ENCODE measurements around the gene KLHL29. TPM values are rescaled to one million over a fixed set of nuclear protein-coding genes. Genes with fewer than 3 reads are reported as not detected.

Gene KLHL29
- total and polyA plus RNA-seq, 2 experiments from 2014 or later, result 1.5 to 6.5 TPM

DNA sequence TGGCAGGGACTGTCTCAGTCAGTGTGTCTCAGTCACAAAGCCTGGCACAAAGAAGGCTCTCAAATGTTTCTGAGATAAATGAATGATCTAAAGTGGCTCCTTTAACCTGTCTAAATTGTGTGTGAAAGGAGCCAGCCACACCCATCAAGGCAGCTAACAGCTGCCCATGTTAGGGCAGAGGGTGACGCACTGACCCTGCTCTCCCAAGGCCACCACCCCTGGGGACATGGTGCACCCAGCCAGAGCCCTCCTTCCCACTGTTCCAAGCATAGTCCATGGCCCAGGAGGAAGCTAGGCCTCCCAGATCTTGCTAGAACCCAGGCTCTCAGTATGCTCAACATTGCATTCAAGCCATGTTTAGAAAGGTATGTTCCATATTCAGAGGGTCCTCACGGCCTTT lies 100.3 kb downstream of the KLHL29 start:
- H3K36me3 Mint-ChIP-seq (ENCODE audit: low read depth), result no peaks in the 10 kb centered on the region

More for the DNA sequence above, 100.3 kb downstream of the KLHL29 start:
- no peaks in the 10 kb centered on the region for H3K9me2 ChIP-seq (ENCODE audit: insufficient read depth)
- H3K4me3 ChIP-seq, result no peak overlapping the region
- Mint-ChIP-seq H3K4me1 (peaks cover 25% of the 10 kb centered on the region), H3K27me3 (ENCODE audit: insufficient read depth, low read depth, poor library complexity) (peaks cover 11% of the 10 kb centered on the region), H3K27ac (no peak overlapping the region), H3K9me3 (no peaks in the 10 kb centered on the region), H3K4me3 (no peak overlapping the region)
- no peak overlapping the region for H3K27ac ChIP-seq (ENCODE audit: low read depth)
- no peaks in the 10 kb centered on the region for H3F3A ChIP-seq (replicated peaks; ENCODE audit: low read depth)
- H2AFZ ChIP-seq, result no peak overlapping the region
- TF ChIP-seq ZNF114 (CRISPR knock-in tag; IDR thresholded peaks at IDR 0.05) (no peak), CREB1 (CRISPR knock-in tag; IDR thresholded peaks at IDR 0.05; ENCODE audit: low read depth) (no peak), NANOG (IDR thresholded peaks at IDR 0.05; ENCODE audit: borderline replicate concordance) (no peak), STAT1 (IDR thresholded peaks at IDR 0.05; ENCODE audit: unreplicated experiment) (no peak), CTCF (conservative IDR thresholded peaks at IDR 0.05; ENCODE audit: low read depth in 2 of 2) (no peak), ZNF331 (CRISPR knock-in tag; IDR thresholded peaks at IDR 0.05; ENCODE audit: low read depth) (no peak), EZH2phosphoT487 (IDR thresholded peaks at IDR 0.05; ENCODE audit: unreplicated experiment) (no peak), EZH2 (IDR thresholded peaks at IDR 0.05; ENCODE audit: low read depth, unreplicated experiment) (no peak), POLR2AphosphoS5 (IDR thresholded peaks at IDR 0.05; ENCODE audit: low read depth) (no peak), JUNB (IDR thresholded peaks at IDR 0.05; ENCODE audit: unreplicated experiment) (no peak)
- TF ChIP-seq, protein P1, sequence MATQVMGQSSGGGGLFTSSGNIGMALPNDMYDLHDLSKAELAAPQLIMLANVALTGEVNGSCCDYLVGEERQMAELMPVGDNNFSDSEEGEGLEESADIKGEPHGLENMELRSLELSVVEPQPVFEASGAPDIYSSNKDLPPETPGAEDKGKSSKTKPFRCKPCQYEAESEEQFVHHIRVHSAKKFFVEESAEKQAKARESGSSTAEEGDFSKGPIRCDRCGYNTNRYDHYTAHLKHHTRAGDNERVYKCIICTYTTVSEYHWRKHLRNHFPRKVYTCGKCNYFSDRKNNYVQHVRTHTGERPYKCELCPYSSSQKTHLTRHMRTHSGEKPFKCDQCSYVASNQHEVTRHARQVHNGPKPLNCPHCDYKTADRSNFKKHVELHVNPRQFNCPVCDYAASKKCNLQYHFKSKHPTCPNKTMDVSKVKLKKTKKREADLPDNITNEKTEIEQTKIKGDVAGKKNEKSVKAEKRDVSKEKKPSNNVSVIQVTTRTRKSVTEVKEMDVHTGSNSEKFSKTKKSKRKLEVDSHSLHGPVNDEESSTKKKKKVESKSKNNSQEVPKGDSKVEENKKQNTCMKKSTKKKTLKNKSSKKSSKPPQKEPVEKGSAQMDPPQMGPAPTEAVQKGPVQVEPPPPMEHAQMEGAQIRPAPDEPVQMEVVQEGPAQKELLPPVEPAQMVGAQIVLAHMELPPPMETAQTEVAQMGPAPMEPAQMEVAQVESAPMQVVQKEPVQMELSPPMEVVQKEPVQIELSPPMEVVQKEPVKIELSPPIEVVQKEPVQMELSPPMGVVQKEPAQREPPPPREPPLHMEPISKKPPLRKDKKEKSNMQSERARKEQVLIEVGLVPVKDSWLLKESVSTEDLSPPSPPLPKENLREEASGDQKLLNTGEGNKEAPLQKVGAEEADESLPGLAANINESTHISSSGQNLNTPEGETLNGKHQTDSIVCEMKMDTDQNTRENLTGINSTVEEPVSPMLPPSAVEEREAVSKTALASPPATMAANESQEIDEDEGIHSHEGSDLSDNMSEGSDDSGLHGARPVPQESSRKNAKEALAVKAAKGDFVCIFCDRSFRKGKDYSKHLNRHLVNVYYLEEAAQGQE (IDR thresholded peaks at IDR 0.05; ENCODE audit: unreplicated experiment), result no peak
- TF ChIP-seq, protein P2, sequence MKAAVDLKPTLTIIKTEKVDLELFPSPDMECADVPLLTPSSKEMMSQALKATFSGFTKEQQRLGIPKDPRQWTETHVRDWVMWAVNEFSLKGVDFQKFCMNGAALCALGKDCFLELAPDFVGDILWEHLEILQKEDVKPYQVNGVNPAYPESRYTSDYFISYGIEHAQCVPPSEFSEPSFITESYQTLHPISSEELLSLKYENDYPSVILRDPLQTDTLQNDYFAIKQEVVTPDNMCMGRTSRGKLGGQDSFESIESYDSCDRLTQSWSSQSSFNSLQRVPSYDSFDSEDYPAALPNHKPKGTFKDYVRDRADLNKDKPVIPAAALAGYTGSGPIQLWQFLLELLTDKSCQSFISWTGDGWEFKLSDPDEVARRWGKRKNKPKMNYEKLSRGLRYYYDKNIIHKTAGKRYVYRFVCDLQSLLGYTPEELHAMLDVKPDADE (IDR thresholded peaks at IDR 0.05), result no peak
- TF ChIP-seq, protein P3, sequence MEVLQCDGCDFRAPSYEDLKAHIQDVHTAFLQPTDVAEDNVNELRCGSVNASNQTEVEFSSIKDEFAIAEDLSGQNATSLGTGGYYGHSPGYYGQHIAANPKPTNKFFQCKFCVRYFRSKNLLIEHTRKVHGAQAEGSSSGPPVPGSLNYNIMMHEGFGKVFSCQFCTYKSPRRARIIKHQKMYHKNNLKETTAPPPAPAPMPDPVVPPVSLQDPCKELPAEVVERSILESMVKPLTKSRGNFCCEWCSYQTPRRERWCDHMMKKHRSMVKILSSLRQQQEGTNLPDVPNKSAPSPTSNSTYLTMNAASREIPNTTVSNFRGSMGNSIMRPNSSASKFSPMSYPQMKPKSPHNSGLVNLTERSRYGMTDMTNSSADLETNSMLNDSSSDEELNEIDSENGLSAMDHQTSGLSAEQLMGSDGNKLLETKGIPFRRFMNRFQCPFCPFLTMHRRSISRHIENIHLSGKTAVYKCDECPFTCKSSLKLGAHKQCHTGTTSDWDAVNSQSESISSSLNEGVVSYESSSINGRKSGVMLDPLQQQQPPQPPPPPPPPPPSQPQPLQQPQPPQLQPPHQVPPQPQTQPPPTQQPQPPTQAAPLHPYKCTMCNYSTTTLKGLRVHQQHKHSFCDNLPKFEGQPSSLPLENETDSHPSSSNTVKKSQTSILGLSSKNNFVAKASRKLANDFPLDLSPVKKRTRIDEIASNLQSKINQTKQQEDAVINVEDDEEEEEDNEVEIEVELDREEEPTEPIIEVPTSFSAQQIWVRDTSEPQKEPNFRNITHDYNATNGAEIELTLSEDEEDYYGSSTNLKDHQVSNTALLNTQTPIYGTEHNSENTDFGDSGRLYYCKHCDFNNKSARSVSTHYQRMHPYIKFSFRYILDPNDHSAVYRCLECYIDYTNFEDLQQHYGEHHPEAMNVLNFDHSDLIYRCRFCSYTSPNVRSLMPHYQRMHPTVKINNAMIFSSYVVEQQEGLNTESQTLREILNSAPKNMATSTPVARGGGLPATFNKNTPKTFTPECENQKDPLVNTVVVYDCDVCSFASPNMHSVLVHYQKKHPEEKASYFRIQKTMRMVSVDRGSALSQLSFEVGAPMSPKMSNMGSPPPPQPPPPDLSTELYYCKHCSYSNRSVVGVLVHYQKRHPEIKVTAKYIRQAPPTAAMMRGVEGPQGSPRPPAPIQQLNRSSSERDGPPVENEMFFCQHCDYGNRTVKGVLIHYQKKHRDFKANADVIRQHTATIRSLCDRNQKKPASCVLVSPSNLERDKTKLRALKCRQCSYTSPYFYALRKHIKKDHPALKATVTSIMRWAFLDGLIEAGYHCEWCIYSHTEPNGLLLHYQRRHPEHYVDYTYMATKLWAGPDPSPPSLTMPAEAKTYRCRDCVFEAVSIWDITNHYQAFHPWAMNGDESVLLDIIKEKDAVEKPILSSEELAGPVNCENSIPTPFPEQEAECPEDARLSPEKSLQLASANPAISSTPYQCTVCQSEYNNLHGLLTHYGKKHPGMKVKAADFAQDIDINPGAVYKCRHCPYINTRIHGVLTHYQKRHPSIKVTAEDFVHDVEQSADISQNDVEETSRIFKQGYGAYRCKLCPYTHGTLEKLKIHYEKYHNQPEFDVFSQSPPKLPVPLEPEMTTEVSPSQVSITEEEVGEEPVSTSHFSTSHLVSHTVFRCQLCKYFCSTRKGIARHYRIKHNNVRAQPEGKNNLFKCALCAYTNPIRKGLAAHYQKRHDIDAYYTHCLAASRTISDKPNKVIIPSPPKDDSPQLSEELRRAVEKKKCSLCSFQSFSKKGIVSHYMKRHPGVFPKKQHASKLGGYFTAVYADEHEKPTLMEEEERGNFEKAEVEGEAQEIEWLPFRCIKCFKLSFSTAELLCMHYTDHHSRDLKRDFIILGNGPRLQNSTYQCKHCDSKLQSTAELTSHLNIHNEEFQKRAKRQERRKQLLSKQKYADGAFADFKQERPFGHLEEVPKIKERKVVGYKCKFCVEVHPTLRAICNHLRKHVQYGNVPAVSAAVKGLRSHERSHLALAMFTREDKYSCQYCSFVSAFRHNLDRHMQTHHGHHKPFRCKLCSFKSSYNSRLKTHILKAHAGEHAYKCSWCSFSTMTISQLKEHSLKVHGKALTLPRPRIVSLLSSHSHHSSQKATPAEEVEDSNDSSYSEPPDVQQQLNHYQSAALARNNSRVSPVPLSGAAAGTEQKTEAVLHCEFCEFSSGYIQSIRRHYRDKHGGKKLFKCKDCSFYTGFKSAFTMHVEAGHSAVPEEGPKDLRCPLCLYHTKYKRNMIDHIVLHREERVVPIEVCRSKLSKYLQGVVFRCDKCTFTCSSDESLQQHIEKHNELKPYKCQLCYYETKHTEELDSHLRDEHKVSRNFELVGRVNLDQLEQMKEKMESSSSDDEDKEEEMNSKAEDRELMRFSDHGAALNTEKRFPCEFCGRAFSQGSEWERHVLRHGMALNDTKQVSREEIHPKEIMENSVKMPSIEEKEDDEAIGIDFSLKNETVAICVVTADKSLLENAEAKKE (CRISPR knock-in tag; IDR thresholded peaks at IDR 0.05), result no peak
- ATAC-seq, result no peak
- no peak for DNase-seq (ENCODE audit: low spot score)
- H3K4me2 ChIP-seq, result no peak overlapping the region
- no peaks in the 10 kb centered on the region for H3K79me2 ChIP-seq (replicated peaks; ENCODE audit: insufficient read depth)
- no peaks in the 10 kb centered on the region for H3K36me3 ChIP-seq (ENCODE audit: insufficient read depth)
- no peaks in the 10 kb centered on the region for H4K20me1 ChIP-seq (replicated peaks; ENCODE audit: insufficient read depth)
- 0 out of 2 replicates have a peak, but pooled peaks cover 4% of the 10 kb centered on the region for H3K4me1 ChIP-seq (ENCODE audit: insufficient read depth)
- no peaks in the 10 kb centered on the region for H3K27me3 ChIP-seq (ENCODE audit: insufficient read depth)
